ENCODE data around the gene RPS6KA4.

DNA sequence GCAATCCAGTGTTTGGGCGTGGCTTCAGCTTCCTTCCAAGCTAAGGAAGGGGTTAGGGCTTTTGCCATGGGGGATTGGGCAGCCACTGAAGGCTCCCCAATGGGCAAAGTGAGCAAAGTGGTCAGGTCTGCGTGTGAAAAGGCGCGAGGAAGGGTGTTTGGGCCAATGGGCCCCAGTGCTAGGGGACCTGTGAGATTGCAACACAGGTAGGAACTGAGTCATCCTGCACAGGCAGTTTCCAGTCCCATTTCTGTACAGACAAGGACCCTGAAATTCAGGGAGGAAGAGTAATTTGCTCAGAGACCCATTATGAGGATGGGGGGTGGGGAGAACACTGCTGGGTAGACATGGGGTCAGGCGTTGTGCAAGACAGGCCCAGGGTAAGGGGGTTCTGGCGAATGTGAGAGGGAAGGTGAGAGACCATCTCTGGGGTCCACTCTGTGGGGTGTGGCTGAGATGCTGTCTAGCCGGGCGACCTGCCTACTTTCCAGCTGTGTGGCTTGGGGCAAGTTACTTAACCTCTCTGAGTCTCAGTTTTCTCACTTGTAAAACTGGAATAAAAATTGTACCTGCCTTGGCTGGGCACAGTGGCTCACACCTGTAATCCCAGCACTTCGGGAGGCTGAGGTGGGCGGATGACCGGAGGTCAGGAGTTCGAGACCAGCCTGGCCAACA is 11.6 kb upstream of the RPS6KA4 start:
- TF ChIP-seq, protein P1, sequence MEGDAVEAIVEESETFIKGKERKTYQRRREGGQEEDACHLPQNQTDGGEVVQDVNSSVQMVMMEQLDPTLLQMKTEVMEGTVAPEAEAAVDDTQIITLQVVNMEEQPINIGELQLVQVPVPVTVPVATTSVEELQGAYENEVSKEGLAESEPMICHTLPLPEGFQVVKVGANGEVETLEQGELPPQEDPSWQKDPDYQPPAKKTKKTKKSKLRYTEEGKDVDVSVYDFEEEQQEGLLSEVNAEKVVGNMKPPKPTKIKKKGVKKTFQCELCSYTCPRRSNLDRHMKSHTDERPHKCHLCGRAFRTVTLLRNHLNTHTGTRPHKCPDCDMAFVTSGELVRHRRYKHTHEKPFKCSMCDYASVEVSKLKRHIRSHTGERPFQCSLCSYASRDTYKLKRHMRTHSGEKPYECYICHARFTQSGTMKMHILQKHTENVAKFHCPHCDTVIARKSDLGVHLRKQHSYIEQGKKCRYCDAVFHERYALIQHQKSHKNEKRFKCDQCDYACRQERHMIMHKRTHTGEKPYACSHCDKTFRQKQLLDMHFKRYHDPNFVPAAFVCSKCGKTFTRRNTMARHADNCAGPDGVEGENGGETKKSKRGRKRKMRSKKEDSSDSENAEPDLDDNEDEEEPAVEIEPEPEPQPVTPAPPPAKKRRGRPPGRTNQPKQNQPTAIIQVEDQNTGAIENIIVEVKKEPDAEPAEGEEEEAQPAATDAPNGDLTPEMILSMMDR (IDR thresholded peaks at IDR 0.05 in 8 of 11, conservative IDR thresholded peaks at IDR 0.05 in 3 of 11): no peak
- no peak for TF ChIP-seq POLR2AphosphoS5 (IDR thresholded peaks at IDR 0.05)
